Measurements from ENCODE around the gene MTURN. TPM values are rescaled to one million over a fixed set of nuclear protein-coding genes. Genes with fewer than 3 reads are reported as not detected.

Gene MTURN
- total RNA-seq, 1 experiment from 2014 or later = 2.2 TPM

DNA sequence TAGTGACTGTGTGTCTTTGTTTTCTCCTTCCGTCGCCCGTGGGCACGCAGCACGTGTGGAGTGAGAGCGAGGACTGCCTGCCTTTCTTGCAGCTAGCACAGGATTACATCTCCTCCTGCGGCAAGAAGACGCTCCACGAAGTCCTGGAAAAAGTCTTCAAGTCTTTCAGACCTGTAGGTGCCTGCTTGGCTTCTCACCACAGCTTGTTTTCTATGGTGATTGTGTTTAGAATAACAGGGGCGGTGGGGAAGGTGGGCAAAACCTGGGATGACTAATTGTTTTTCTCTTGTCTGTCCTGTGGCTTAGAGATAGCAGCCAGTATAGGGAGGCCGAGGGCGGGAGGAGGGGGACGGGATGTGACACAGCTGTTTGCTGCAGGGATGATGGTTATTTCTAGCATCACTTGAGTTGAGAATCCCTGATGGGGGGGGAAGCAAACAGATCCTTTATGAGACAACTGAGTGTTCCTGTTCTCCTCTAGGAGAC, 11.4 kb downstream of the MTURN start:
- no peaks in the 10 kb centered on the region for H3K27me3 ChIP-seq (replicated peaks; ENCODE audit: control insufficient read depth, insufficient read depth, low read length)
- Mint-ChIP-seq H3K9me3 (ENCODE audit: unreplicated experiment) (no peaks in the 10 kb centered on the region), H3K4me1 (ENCODE audit: low read depth, unreplicated experiment) (peaks cover 13% of the 10 kb centered on the region), H3K36me3 (ENCODE audit: insufficient read depth, unreplicated experiment) (no peaks in the 10 kb centered on the region), H3K4me3 (ENCODE audit: unreplicated experiment) (no peak overlapping the region), H3K27me3 (ENCODE audit: insufficient read depth, unreplicated experiment) (no peaks in the 10 kb centered on the region), H3K27ac (ENCODE audit: unreplicated experiment) (no peak overlapping the region)
- H3K4me3 ChIP-seq (ENCODE audit: low read depth, low read length) = no peak overlapping the region
- CTCF ChIA-PET = no interaction called here
- BruUV-seq (replicated peaks) = no TSS peak
- no peaks in the 10 kb centered on the region for H3K36me3 ChIP-seq (ENCODE audit: control insufficient read depth, insufficient read depth, low read length)
- POLR2A ChIA-PET = no interaction called here
- TF ChIP-seq, protein P1, sequence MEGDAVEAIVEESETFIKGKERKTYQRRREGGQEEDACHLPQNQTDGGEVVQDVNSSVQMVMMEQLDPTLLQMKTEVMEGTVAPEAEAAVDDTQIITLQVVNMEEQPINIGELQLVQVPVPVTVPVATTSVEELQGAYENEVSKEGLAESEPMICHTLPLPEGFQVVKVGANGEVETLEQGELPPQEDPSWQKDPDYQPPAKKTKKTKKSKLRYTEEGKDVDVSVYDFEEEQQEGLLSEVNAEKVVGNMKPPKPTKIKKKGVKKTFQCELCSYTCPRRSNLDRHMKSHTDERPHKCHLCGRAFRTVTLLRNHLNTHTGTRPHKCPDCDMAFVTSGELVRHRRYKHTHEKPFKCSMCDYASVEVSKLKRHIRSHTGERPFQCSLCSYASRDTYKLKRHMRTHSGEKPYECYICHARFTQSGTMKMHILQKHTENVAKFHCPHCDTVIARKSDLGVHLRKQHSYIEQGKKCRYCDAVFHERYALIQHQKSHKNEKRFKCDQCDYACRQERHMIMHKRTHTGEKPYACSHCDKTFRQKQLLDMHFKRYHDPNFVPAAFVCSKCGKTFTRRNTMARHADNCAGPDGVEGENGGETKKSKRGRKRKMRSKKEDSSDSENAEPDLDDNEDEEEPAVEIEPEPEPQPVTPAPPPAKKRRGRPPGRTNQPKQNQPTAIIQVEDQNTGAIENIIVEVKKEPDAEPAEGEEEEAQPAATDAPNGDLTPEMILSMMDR (IDR thresholded peaks at IDR 0.05; ENCODE audit: insufficient read depth in 1 of 2, low read depth in 1 of 2, low read length in 1 of 2, severe bottlenecking in 1 of 2, unreplicated experiment in 1 of 2) = no peak
- H3K4me1 ChIP-seq = 0 out of 2 replicates have a peak, but pooled peaks cover 8% of the 10 kb centered on the region
- no peaks in the 10 kb centered on the region for H3K9me3 ChIP-seq
- intact Hi-C loops (cut with micrococcal nuclease; ENCODE audit: unreplicated experiment) = no loop called here
- DNase-seq = no peak

DNA sequence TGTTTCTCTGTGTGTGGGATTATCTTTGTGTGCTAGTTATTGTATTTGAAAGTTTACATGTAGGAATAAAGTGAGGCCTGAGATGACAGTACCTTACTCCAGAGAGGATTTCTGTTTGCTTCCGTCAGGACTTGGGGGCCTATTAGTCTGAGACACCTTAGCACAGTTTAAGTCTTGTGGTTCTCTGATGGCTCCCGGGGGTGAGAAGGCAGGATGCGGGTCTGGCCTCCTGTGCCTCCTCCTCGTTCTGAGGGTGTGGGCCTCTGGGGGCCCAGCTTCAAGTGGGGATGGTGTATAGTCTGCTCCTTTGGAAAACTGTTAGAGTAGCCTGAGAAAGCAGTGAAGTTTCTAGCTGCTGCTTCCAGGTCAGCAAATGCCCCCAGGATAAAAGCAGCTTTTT, 12.4 kb downstream of the MTURN start:
- ChIA-PET POLR2A (no interaction called here), CTCF (no interaction called here)
- Histone ChIP-seq H3K36me3 (ENCODE audit: control insufficient read depth, insufficient read depth, low read length) (no peaks in the 10 kb centered on the region), H3K27me3 (replicated peaks; ENCODE audit: control insufficient read depth, insufficient read depth, low read length) (no peaks in the 10 kb centered on the region), H3K9me3 (no peaks in the 10 kb centered on the region), H3K4me1 (0 out of 2 replicates have a peak, but pooled peaks cover 8% of the 10 kb centered on the region), H3K4me3 (ENCODE audit: low read depth, low read length) (no peak overlapping the region)
- Mint-ChIP-seq H3K4me1 (ENCODE audit: low read depth, unreplicated experiment) (peaks cover 13% of the 10 kb centered on the region), H3K9me3 (ENCODE audit: unreplicated experiment) (no peaks in the 10 kb centered on the region), H3K36me3 (ENCODE audit: insufficient read depth, unreplicated experiment) (no peaks in the 10 kb centered on the region), H3K27me3 (ENCODE audit: insufficient read depth, unreplicated experiment) (no peaks in the 10 kb centered on the region), H3K4me3 (ENCODE audit: unreplicated experiment) (no peak overlapping the region), H3K27ac (ENCODE audit: unreplicated experiment) (no peak overlapping the region)
- BruUV-seq (replicated peaks) = no TSS peak
- no peak for DNase-seq
- TF ChIP-seq, protein P1 (IDR thresholded peaks at IDR 0.05; ENCODE audit: insufficient read depth in 1 of 2, low read depth in 1 of 2, low read length in 1 of 2, severe bottlenecking in 1 of 2, unreplicated experiment in 1 of 2) = no peak
- intact Hi-C loops (cut with micrococcal nuclease; ENCODE audit: unreplicated experiment) = no loop called here

DNA sequence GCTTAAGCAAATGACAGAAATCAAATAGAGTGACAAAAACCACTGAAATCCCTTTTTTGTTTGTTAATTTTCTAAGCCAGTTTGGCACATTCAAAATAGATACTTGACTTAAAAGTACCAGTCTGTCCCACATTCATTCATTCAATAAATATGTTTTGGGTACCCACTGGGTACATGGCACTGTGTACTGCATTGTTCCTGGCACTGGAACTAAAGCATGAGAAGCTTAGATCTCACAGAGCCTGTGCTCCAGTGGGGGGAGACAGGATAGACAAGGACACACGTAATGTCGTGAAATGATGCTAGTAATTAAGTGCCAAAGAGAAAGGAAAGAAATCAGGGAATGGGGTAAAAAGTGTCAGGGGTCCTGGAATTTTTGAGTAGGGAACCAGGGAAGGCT, 13.0 kb downstream of the MTURN start:
- no peaks in the 10 kb centered on the region for H3K36me3 Mint-ChIP-seq (ENCODE audit: insufficient read depth, unreplicated experiment)
- peaks cover 7% of the 10 kb centered on the region for H3K4me1 Mint-ChIP-seq (ENCODE audit: low read depth, unreplicated experiment)
- Histone ChIP-seq H3K27me3 (replicated peaks; ENCODE audit: control insufficient read depth, insufficient read depth, low read length) (no peaks in the 10 kb centered on the region), H3K4me1 (0 out of 2 replicates have a peak, but pooled peaks cover 2% of the 10 kb centered on the region), H3K4me3 (ENCODE audit: low read depth, low read length) (no peak overlapping the region), H3K9me3 (no peaks in the 10 kb centered on the region), H3K36me3 (ENCODE audit: control insufficient read depth, insufficient read depth, low read length) (no peaks in the 10 kb centered on the region)
- intact Hi-C loops (cut with micrococcal nuclease; ENCODE audit: unreplicated experiment) = no loop called here
- no peaks in the 10 kb centered on the region for H3K27me3 Mint-ChIP-seq (ENCODE audit: insufficient read depth, unreplicated experiment)
- no TSS peak for BruUV-seq (replicated peaks)
- no peaks in the 10 kb centered on the region for H3K9me3 Mint-ChIP-seq (ENCODE audit: unreplicated experiment)
- ChIA-PET POLR2A (no interaction called here), CTCF (no interaction called here)
- H3K27ac Mint-ChIP-seq (ENCODE audit: unreplicated experiment) = no peak overlapping the region
- no peak overlapping the region for H3K4me3 Mint-ChIP-seq (ENCODE audit: unreplicated experiment)
- DNase-seq = no peak
- TF ChIP-seq, protein P1 (IDR thresholded peaks at IDR 0.05; ENCODE audit: insufficient read depth in 1 of 2, low read depth in 1 of 2, low read length in 1 of 2, severe bottlenecking in 1 of 2, unreplicated experiment in 1 of 2) = no peak

Measured in Caco-2 (cell line).